Ovary (tissue), 9 donors: Measurements from ENCODE around the gene GLI3. TPM values are rescaled to one million over a fixed set of nuclear protein-coding genes. Genes with fewer than 3 reads are reported as not detected.

ENCODE experiments used
- DNase-seq, 5 donors: peaks; one replicate each; pipeline ENCODE4 v3.0.0-alpha.2; 2019 to 2020
- H3K27ac ChIP-seq, 2 donors: fragments of 200-600 bp; one replicate each; pipeline versions ENCODE4 v1.5.1 to v1.8.0; 2019 to 2022
- H3K27me3 ChIP-seq: fragments of 200-600 bp; one replicate; pipeline ENCODE4 v1.8.0; 2022
- H3K36me3 ChIP-seq: fragments of 200-600 bp; sonication (generic); one replicate; pipeline ENCODE4 v1.5.1; 2019
- H3K4me1 ChIP-seq: one replicate; pipeline ENCODE4 v1.8.1; 2013; ENCODE audit warnings: mild to moderate bottlenecking, moderate library complexity; ENCODE audit not compliant: insufficient read depth
- H3K4me3 ChIP-seq: fragments of 200-600 bp; sonication (generic); one replicate; pipeline ENCODE4 v1.5.1; 2017
- H3K9me3 ChIP-seq, 2 donors: fragments of 200-600 bp in 1 of 2; sonication (generic) in 1 of 2; one replicate each; pipeline versions ENCODE4 v1.5.1 to v1.8.1; 2013 to 2019; ENCODE audit warnings: mild to moderate bottlenecking in 1 of 2, moderate library complexity in 1 of 2
- CTCF ChIP-seq, 3 donors: fragments of 450-650 bp in 2 of 3; fragments of 200-600 bp in 1 of 3; IDR thresholded peaks; one replicate each; pipeline versions ENCODE4 v1.5.1 to v1.8.0; 2016 to 2022; ENCODE audit warnings: antibody characterized with exemption in 3 of 3, mild to moderate bottlenecking in 1 of 3
- EP300 ChIP-seq: sonication (generic); formaldehyde crosslinking; IDR thresholded peaks from one replicate; pipeline ENCODE4 v1.6.1; 2017; ENCODE audit warnings: antibody characterized with exemption
- POLR2A ChIP-seq: fragments of 450-650 bp; IDR thresholded peaks from one replicate; pipeline ENCODE4 v1.6.1; 2017; ENCODE audit warnings: antibody characterized with exemption, mild to moderate bottlenecking, moderate library complexity
- WGBS, 3 donors: extraction: QIAGEN DNeasy Blood & Tissue Kit in 1 of 3; methylation state at CpG; one replicate each; pipeline versions ENCODE4 v1.1.5 to v1.1.7; 2013 to 2017; 5-methylcytosine and 5-hydroxymethylcytosine counted together
- intact Hi-C, 4 donors: fragments of 100-400 bp; cut with DNase I; formaldehyde crosslinking; loops; one replicate each; pipeline versions ENCODE4 v1.11.0 to v1.15.1; 2022 to 2023
- polyA plus RNA-seq, 2 donors: library from polyadenylated mRNA; stranded (reverse); fragments of 200-250 nt in 1 of 2; fragments of 350-450 nt in 1 of 2; fragmentation: Illumina TruSeq in 1 of 2; extraction: RNeasy Lipid Tissue Mini Kit (QIAGEN cat#74804) in 1 of 2; gene quantifications; one replicate each; pipeline ENCODE4 v1.2.3, GENCODE V29; 2013 to 2014
- total RNA-seq, 7 donors: library from RNA; depleted of rRNA in 2 of 7; stranded (reverse); fragments of >200 nt in 2 of 7; fragmentation: NEBNext Ultra II Directional in 3 of 7; extraction: Animal tissue kit (Norgen Biotek cat#: 25700) in 3 of 7; gene quantifications; one replicate each; pipeline versions ENCODE4 v1.1.0 to v1.2.4, GENCODE V29; 2016 to 2023
- donor health status: DM: no; HTN: no; CAD: no; lungs with moderate emphysema.
- donor health status: DM: no; HTN: no; CAD: no.
- donor health status: Bipolar disorder and iron deficiency.
- donor health status: DM: yes; HTN: yes; CAD: no.
- donor health status: DM: no; HTN: no; CAD: no.
- donor health status: DM: yes; HTN: yes; CAD: no.

Gene GLI3
- total and polyA plus RNA-seq, 9 donors = 9.5 to 67.1 (median 50.5) TPM

GRCh38 chr7:42076870-42077269 is 160.1 kb downstream of the GLI3 start:
- no peaks in the 10 kb centered on the region for H3K36me3 ChIP-seq
- intact Hi-C loops = no loop called here
- 64 to 83% (median 65%) methylated on average over 2 of the region's 2 CpGs for WGBS, 3 donors
- H3K9me3 ChIP-seq = no peaks in the 10 kb centered on the region
- no peak for DNase-seq
- no peaks in the 10 kb centered on the region for H3K4me1 ChIP-seq
- H3K27ac ChIP-seq = no peak overlapping the region
- H3K27me3 ChIP-seq = no peaks in the 10 kb centered on the region
- H3K4me3 ChIP-seq = no peak overlapping the region
- TF ChIP-seq POLR2A = no peak
- no peak for TF ChIP-seq EP300
- TF ChIP-seq CTCF (IDR thresholded peaks at IDR 0.05) = no peak

DNA sequence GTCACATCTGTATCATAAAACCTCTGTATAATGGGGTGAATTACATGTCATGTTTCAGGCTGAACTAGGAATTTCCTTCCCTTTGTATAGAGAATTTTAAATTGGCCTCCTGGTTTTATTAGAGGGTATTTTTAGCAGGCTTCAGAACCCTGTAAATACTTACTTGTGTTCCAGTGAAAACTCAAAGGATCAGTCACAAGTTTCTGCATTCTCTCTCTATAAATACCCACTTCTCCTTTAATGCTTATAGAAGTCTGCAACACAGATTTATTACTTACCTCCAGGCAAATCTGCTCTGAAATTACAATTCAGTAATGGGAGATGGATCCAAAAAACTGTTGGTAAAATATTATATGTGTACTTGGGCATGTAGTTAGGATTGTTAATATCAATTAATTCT is 161.6 kb downstream of the GLI3 start:
- no peaks in the 10 kb centered on the region for H3K4me1 ChIP-seq
- TF ChIP-seq EP300 = no peak
- TF ChIP-seq CTCF (IDR thresholded peaks at IDR 0.05) = no peak
- TF ChIP-seq POLR2A = no peak
- intact Hi-C loops = no loop called here
- no peak overlapping the region for H3K4me3 ChIP-seq
- no peaks in the 10 kb centered on the region for H3K36me3 ChIP-seq
- no peak for DNase-seq
- H3K9me3 ChIP-seq = no peaks in the 10 kb centered on the region
- H3K27me3 ChIP-seq = no peaks in the 10 kb centered on the region
- H3K27ac ChIP-seq = no peak overlapping the region

DNA sequence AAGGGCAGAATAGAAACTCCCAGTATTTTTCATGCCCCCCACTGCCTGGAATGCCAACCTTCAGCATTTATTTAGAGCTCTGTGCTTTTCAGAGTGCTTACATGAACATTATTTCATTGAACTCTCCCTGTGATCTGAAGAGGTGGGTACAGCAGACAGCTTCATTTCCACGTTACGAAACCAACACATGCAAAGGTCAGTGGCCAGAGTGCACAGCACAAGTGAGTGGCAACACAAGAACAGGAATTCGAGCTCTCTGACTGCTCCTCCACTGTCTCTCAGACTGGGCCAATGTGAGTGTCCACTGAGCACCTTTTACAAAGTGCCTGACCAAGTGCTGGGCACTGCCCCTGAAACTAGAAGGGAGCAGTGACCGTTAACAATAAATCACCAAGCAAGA is 162.9 kb downstream of the GLI3 start:
- WGBS, 3 donors = 88 to 95% (median 94%) methylated on average over 4 of the region's 4 CpGs
- Histone ChIP-seq H3K4me1 (no peaks in the 10 kb centered on the region), H3K9me3 (no peaks in the 10 kb centered on the region), H3K27ac (no peak overlapping the region), H3K4me3 (no peak overlapping the region), H3K27me3 (no peaks in the 10 kb centered on the region), H3K36me3 (no peaks in the 10 kb centered on the region)
- no peak for DNase-seq
- TF ChIP-seq POLR2A (no peak), CTCF (IDR thresholded peaks at IDR 0.05) (no peak), EP300 (no peak)
- intact Hi-C loops = no loop called here

- intact Hi-C loops = no loop called here
- Histone ChIP-seq H3K36me3 (no peaks in the 10 kb centered on the region), H3K9me3 (no peaks in the 10 kb centered on the region), H3K27ac (no peak overlapping the region), H3K27me3 (no peaks in the 10 kb centered on the region), H3K4me1 (peaks cover 1% of the 10 kb centered on the region), H3K4me3 (no peak overlapping the region)
- DNase-seq = no peak
- 65 to 77% (median 77%) methylated on average over 8 of the region's 8 CpGs for WGBS, 3 donors
- TF ChIP-seq CTCF (IDR thresholded peaks at IDR 0.05) (no peak), POLR2A (no peak), EP300 (no peak)
These were observed 165.4 kb downstream of the GLI3 start for GRCh38 chr7:42071372-42072261.
